ENCODE data around the gene PHRF1.

PHRF1 gene, protein sequence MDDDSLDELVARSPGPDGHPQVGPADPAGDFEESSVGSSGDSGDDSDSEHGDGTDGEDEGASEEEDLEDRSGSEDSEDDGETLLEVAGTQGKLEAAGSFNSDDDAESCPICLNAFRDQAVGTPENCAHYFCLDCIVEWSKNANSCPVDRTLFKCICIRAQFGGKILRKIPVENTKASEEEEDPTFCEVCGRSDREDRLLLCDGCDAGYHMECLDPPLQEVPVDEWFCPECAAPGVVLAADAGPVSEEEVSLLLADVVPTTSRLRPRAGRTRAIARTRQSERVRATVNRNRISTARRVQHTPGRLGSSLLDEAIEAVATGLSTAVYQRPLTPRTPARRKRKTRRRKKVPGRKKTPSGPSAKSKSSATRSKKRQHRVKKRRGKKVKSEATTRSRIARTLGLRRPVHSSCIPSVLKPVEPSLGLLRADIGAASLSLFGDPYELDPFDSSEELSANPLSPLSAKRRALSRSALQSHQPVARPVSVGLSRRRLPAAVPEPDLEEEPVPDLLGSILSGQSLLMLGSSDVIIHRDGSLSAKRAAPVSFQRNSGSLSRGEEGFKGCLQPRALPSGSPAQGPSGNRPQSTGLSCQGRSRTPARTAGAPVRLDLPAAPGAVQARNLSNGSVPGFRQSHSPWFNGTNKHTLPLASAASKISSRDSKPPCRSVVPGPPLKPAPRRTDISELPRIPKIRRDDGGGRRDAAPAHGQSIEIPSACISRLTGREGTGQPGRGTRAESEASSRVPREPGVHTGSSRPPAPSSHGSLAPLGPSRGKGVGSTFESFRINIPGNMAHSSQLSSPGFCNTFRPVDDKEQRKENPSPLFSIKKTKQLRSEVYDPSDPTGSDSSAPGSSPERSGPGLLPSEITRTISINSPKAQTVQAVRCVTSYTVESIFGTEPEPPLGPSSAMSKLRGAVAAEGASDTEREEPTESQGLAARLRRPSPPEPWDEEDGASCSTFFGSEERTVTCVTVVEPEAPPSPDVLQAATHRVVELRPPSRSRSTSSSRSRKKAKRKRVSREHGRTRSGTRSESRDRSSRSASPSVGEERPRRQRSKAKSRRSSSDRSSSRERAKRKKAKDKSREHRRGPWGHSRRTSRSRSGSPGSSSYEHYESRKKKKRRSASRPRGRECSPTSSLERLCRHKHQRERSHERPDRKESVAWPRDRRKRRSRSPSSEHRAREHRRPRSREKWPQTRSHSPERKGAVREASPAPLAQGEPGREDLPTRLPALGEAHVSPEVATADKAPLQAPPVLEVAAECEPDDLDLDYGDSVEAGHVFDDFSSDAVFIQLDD (N-terminal part only)

DNA sequence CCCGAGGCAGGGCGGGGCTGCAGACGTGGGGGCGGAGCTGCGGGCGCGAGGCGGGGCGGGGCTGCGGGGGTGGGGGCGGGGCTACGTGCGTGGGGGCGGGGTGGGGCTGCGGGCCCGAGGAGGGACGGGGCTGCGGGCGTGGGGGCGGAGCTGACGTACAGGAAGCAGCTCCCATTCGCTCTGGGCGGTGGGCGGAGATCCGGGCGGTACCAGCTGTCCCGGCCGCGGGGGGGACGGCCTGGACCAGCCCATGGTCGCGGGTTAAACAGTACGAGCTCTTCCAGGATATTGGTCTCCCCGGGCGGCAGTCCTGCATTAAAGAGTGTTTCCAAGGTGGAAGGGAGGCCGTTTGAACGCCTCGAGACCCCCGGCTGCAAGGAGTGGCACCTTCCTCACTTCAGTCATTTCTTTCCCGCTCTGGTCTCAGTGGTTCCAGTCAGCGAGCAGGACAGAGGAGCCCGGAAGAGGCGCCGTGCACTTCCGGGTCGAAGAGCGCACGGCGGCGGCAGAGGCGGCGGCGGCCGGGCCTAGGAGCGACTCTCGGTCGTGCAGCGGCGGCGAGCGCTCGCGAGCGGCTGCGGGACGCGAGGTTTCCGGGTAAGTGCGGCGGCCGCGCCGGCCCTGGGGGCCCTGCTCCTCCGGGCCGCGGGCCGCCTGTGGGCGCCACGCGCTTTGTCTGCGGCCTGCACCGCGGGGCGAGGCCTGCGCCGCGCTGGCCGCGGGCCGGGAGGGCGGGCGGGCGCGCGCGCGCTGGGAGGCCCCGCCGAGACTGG, at the start of gene PHRF1:
PHRF1 (plus strand) TSS at position 475 of the 773 bp plus-strand sequence. CDS start 5,043 bp downstream, outside the sequence.
- DNase-seq: peak; percentile 69

DNA sequence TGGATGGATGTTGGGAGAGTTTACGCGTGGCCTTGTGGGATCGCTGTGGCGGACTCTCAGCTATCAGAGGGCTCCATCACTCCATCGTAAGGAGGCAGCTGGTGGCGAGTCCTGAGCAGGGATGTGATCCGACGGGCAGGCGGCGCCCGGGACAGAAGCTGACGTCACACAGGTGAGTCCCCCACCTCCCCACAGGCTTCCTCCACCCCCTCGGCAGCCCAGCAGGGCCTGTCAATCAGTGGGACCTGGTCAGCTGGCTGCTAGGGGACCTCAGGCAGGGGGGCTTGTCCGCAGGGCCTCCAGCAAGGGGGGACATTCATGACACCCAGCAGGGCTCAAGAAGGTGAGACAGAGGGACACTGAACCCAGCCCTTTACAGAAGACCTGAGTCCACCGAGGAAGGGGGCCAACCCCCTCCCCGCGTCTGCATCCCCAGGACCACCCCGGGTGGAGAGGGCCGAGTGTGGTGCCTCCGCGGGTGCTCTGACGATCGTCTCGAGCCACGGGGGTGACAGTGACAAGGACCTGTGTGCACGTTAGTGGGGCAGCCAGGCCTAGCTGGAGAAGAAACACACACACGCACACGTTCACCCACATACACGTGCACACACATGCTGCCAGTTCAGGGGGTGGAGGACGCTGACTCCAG, 48.0 kb upstream of the PHRF1 start:
- no peak for DNase-seq

DNA sequence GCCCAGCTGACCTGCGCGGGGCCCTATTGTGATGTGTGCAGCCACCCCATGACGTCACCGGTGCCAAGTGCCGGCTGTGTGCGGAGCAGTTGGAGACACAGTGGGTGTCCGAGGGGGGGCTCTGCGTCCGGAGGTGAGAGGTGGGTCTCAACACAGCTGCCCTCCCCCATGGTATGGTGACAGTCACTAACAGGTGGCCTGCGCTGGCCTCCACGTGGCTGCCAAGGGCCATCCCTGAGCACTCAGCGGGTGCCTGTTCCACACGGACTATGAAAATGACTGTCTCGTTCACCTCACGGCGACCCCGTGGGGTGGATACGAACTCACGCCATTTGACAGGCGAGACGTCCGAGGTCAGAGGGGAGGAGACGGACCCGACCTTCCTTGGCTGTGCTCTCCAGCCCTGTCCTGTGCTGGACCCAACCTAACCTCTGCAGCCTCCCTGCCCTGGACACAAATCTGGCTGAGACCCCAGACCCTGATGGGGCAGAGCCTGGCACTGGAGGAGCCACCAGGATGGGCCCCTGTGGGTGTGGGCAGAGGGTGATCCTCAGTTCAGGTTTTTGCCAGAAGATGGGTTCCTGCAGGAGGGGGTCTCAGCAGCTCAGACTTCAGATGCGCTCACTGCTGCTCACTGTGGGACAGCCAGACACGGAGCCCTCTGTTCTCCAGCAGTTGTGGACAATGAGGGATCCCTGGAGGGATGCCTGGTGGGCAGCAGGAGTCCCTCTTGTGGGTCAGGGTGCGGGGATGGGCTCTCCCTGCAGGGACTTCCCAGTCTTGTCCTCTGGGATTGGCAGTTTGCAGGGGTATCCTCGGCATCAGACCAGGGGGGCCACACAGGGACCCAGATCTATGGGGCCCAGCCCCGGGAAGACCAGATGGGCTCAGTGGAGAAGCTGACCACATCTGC, 47.2 kb upstream of the PHRF1 start:
- DNase-seq: no peak

DNA sequence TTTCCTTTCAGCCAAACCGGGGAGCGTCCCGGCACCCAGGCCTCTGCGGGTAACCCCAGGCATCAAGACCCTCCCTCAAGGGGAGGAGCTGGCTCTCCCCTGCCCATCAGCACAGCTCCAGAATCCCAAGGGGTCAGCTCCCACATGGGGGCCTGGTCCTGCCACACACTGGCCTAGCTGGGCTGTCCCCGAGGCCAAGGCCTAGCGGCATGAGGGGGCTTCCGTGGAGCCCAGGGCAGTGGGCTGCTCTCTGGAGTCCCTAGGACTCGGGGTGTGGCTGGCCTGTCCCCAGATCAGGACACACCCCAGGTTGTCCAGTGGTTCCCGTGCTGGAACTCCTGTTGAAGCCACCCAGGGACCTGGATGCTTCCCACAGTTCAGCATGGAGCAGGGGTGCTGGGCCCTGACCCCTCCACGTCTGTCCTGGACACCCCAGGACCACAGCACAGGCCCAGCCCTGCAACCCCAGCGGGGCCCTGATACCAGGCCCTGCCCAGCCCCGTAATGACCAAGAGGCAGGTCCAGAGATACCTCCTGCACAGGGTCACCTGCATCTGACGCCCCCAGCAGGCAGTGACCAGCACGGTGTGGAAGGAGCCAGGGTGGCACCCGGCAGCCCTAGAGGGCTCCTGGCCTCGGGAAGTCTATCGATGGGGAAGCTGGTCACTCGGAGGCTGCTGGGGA, 46.4 kb upstream of the PHRF1 start:
- no peak for DNase-seq

DNA sequence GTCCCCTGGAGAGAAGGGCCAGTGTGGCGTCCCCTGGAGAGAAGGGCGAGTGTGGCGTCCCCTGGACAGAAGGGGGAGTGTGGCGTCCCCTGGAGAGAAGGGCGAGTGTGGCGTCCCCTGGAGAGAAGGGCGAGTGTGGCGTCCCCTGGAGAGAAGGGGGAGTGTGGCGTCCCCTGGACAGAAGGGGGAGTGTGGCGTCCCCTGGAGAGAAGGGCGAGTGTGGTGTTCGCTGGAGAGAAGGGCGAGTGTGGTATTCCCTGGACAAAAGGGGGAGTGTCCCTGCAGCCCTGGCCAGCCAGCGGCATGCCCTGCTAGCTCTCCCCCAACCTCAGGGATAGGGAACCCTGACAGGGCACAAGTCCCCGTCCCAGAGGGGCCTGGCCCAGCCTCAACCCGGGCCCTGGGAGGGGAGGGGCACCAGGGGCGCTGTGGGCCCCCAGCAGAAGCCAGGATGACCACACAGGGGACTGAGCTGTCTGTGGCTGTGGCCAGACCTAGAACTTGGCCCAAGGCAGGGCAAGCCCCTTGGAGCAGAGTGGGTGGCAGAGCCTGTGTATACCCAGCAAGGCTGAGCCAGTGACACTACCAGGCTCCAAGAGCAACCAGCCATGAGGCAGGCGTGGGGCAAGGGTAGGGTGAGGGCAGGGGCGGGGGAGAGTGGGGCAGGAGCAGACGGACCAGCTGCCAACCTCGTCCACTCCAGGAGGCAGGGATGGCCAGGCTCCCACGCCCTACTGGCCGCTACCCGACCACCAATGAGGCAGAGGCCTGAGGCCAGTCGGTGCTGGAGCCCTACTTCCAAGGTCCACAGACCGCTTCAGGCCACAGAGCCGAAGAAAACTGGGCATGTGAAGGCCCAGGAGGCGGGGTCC, 45.1 kb upstream of the PHRF1 start:
- DNase-seq: no peak

DNA sequence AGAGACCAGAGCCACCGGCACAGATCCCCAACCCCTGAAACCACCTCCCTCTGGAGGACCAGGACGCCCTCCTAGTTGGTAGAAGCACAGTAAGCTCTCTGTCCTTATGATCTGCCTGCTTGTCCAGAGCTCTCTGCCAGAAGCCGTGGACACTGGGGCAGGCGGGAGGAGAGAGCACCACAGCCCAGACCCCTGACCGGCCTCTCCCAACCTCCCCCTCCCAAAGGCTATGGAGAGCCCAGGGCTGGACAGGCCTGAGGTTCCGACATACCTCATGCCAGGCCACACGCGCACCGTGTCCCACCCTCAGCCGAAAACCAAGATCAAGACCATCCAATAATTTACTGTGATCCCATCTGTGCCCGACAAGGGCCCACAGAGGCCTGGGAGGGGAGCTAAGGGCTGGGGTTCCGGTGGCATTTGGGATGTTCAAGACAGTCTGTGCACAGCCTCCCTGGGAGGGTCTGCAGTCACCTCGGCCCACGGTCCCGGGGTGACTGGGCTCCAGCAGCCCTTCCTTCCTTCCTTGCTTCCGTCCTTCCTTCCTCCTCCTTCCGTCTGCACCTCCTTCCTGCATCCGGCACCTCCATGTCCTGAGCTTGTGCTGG, 44.2 kb upstream of the PHRF1 start:
- DNase-seq: no peak

DNA sequence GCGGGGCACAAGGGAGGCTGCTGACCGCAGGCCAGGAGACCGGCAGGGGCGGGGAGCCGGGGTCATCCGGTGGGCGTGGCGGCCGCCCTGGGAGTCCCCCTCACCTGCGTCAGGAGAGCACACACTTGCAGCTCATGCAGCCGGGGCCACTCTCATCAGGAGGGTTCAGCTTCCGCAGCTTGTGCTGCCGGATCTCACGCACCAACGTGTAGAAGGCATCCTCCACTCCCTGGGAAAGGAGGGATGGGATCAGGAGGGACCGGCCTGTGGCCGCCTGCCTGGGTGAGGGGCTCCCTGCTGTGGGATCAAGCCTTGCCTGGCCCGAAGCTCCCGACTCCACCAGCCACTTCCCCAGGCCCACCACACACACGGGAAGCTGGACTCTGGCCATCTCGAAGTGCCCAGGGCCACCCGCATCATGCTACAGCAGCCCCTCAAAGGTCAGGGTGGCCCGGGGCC, 43.7 kb upstream of the PHRF1 start:
- no peak for DNase-seq

DNA sequence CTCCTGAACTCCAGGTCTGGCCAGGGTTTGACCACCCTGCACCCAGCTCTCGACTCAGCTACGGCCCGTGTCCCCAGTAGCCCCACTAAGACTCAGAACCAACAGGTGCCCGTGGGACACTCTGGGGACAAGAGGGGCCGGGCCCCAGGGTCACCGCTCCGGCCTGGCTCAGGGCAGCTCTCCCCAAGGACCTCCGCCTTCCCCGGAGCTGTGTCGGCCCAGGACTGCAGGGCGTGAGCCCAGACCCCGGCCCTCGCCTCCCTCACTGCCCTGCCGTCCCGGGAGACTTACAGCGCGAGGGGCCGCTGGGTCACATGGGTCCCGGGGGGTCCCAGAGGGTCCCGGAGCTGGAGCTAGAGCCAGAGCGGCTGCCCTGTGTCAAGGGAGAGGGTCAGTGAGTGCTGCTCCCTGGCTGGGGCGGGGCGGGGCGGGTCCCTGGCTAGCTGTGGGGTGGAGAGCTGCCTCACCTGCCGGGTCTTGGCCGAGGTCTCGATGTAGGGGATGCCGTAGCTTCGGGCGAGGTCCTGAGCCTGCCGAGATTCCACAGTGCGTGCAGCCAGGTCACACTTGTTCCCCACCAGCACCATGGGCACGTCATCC, 43.2 kb upstream of the PHRF1 start:
- no peak for DNase-seq

DNA sequence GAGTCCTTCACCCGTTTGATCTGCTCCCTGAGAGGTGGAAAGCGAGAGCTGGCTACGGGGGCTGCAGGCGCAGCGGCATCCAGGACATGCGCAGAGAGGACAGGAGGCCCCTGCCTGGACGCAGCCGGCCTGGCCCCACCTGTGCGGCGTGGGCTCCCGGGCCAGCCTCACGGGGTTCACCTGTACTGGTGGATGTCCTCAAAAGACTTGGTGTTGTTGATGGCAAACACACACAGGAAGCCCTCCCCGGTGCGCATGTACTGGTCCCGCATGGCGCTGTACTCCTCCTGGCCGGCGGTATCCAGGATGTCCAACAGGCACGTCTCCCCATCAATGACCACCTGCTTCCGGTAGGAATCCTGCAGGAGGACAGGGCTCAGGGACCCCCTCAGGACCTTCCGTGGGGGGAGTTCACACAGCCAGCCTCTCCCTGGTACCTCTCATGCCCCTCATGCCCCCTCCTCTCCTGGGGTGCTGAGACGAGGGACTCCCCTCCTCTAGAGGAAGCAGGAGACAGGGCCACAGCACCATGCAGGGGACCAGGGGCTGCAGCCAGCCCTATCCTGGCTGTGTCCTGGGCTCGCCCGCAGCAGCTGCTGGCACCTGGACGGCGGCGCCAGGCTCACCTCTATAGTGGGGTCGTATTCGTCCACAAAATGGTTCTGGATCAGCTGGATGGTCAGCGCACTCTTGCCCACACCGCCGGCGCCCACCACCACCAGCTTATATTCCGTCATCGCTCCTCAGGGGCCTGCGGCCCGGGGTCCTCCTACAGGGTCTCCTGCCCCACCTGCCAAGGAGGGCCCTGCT, 42.5 kb upstream of the PHRF1 start:
- DNase-seq: no peak

DNA sequence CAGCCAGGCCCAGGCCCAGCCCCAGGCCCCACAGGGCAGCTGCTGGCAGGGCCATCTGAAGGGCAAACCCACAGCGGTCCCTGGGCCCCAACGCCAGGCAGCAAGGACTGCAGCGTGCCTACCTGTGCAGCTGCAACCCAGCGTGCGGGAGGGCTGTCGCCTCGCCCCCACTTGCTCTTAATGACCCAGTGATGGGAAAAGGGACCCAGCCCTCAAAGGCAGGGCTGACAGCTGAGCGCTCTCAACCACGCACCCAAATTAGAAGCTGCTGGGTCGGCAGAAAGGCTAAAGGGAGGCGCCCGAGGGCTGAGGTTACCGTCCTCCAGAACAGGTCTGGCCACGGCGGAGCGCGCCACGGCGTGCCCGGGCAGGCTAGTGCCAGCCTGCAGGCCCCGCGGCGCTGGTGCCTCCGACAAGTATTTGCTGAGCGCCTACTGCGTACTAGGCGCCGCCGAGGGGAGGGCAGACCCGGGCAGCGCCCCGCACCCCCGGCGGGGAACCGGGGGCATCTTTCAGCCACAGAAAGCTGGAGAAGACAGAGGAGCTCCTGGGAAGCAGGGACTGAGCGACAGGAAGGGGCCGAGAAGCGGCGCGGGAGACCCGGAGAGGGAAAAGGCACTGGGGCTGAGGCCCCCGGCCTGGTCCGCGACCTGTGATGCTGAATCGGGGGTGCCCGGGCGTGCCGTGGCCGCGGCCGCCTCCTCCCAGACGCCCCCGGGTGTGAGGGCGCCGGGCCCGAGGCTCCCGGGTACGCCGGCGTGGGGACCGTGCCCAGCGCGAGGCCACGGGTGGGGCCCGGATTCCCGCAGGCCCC, 41.7 kb upstream of the PHRF1 start:
- DNase-seq: peak; percentile 48

DNA sequence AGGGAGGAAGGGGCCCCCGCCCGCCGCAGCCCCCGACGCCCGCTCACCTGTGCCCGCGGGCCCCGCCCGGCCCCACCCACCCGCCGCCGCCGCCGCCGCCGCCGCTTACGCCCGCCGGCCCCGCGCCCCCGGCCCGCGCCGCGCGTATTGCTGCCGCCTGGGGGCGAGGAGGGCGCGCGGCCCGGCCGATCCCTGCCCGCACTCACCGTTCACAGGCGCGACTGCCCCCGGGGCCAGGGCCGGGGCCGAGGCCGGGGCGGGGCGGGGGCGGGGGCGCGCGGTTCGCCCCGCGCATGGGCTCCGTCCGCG, 41.1 kb upstream of the PHRF1 start:
- DNase-seq: no peak

DNA sequence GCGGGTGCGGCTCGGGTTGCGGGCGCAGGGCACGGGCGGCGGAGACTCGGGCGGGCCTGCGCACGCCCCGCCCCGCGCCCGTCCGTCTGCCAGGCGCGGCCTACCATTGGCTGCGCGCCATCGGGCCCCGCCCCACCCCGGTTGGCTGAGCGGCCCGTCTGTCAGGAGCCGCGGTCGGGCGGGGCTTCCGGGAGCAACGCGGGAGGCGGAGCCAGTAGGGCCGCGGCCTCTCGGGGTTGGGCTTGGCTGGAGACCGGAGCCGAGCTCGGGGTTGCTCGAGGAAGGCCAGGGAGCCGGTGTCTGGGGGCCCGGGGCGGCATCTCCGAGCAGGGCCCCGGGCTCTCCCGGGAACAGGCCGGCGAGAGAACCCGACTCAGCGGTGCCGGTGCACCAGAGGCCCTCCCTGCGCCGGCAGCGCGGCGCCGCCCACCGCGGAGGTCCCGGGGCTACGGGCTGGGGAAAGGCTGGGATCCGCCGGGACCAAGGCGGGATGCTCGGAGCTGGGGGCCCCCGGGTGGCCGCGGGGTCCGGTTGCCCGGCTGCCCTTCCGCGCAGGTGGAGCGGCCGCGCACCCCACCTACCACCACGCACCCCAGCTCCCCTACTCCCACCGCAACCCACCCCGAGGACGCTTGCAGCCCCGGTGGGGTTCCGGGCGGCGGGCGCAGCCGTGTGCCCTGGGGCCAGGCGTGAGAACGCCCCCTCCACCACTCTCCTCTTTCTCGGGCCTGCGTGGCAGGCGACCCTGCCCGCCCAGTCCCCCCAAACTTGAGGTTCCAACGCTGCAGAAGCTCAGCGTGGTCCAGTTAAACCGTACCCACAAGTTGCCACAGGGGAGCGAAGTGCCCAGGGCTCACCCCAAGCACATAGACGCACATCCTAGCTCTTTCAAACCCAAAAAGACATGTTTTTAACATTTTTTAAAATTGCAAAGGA, 40.5 kb upstream of the PHRF1 start, which contains the start of gene HRAS:
HRAS (minus strand) TSS at position 58 of the 936 bp plus-strand sequence.
- DNase-seq: peak; percentile 72

DNA sequence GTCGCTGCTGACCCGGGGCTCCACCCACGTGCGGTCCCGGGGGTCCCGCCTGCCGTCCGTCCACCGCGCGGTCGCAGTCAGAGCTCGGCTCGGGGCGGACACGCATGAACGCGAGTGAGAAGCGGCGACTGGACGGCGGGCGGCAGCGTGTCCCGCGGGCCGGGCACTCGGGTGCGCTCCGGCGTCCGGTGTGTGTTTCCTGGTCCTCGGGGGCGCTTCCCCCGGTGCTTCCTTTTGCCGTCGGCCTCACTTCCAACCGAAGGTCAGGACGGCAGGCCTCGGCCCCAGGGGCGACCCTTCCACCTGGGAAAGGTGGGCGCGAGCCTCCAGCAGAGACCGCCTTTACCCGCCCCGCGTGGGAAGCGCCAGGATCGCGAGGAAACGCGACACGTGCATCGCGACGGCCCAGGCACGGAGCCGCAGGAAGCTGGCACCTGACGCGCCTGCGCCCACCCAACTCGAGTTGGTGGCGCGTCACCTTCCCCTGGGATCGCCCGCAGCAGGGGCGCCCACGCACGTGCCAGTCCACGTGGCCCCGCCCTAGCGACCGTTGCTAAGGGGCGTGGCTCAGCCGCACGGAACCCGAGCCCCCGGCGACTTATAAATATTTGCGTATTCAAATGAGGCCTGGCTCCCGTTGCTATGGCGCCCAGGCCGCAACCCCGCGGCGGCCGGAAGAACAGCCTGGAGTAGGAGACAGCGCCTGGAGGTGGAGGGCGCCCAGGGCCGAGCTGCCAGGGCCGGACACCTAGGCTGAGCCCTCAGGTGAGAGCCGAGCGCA, 39.2 kb upstream of the PHRF1 start, which contains the start of gene LRRC56:
LRRC56 (plus strand) TSS at position 687 of the 781 bp plus-strand sequence. CDS start 3,158 bp downstream, outside the sequence.
- peak; percentile 74 for DNase-seq

Measured in NCI-H510A (cell line).